WTC11 (cell line): ENCODE results near the gene CDK6. TPM values are rescaled to one million over a fixed set of nuclear protein-coding genes. Genes with fewer than 3 reads are reported as not detected.

Source experiments
- ATAC-seq: fragments of 200-7000 bp; cut with Tn5 transposase; 2 replicates; pipeline ENCODE4 v1.10.0; 2021; ENCODE audit warnings: mild to moderate bottlenecking, moderate library complexity
- CTCF ChIA-PET: fragments of 300-600 bp; sonication (Branson Sonifier 250); formaldehyde crosslinking; loops from one replicate; lab custom pipeline; 2021; ENCODE audit warnings: antibody characterized with exemption; lab: Charles Lee
- POLR2A ChIA-PET: fragments of 350-600 bp; sonication (Branson Sonifier 250); formaldehyde crosslinking; loops from one replicate; lab custom pipeline; 2021; ENCODE audit warnings: antibody characterized with exemption; lab: Charles Lee
- DNase-seq: peaks from one replicate; pipeline ENCODE4 v3.0.0; 2021; ENCODE audit warnings: low spot score
- H3K27ac Mint-ChIP-seq: 2 replicates; pipeline ENCODE4 v1.8.0; 2021; ENCODE audit warnings: mixed read lengths
- H3K27me3 Mint-ChIP-seq: 2 replicates; pipeline ENCODE4 v1.8.0; 2021; ENCODE audit warnings: low read depth, mild to moderate bottlenecking, moderate library complexity, mixed read lengths
- H3K36me3 Mint-ChIP-seq: 2 replicates; pipeline ENCODE4 v1.8.0; 2021; ENCODE audit warnings: mixed read lengths
- H3K4me1 Mint-ChIP-seq: 2 replicates; pipeline ENCODE4 v1.8.0; 2022; ENCODE audit warnings: mixed read lengths
- H3K4me3 Mint-ChIP-seq: 2 replicates; pipeline ENCODE4 v1.8.0; 2021; ENCODE audit warnings: mild to moderate bottlenecking, moderate library complexity, mixed read lengths
- H3K9me3 Mint-ChIP-seq: 2 replicates; pipeline ENCODE4 v1.8.0; 2021; ENCODE audit warnings: mixed read lengths
- AR ChIP-seq: fragments of 250-450 bp; sonication (Bioruptor Pico); IDR thresholded peaks from 2 replicates; pipeline ENCODE4 v1.9.0; 2021; ENCODE audit warnings: mild to moderate bottlenecking
- ARID4B ChIP-seq: sonication (generic); formaldehyde crosslinking; IDR thresholded peaks from 2 replicates; pipeline ENCODE4 v1.8.0; 2023; ENCODE audit warnings: missing genetic modification reagents, mild to moderate bottlenecking, borderline replicate concordance
- ATF1 ChIP-seq: sonication (generic); formaldehyde crosslinking; IDR thresholded peaks from 2 replicates; pipeline ENCODE4 v1.8.1; 2023; ENCODE audit warnings: mild to moderate bottlenecking, moderate library complexity, missing genetic modification reagents
- ELF4 ChIP-seq: sonication (generic); formaldehyde crosslinking; IDR thresholded peaks from 2 replicates; pipeline ENCODE4 v1.8.1; 2022; ENCODE audit warnings: low read depth, mild to moderate bottlenecking, moderate library complexity, missing genetic modification reagents
- FOXJ3 ChIP-seq: sonication (generic); formaldehyde crosslinking; IDR thresholded peaks from 2 replicates; pipeline ENCODE4 v1.9.0; 2021; ENCODE audit warnings: missing genetic modification reagents, mild to moderate bottlenecking, borderline replicate concordance
- HMGA2 ChIP-seq: fragments of 250-450 bp; sonication (Bioruptor Pico); IDR thresholded peaks from 2 replicates; pipeline ENCODE4 v1.4.0; 2021; ENCODE audit warnings: mild to moderate bottlenecking, moderate library complexity
- KAT7 ChIP-seq: sonication (generic); formaldehyde crosslinking; IDR thresholded peaks from 2 replicates; pipeline ENCODE4 v1.8.1; 2023; ENCODE audit warnings: missing genetic modification reagents, mild to moderate bottlenecking, borderline replicate concordance
- MXD4 ChIP-seq: fragments of 250-450 bp; sonication (Bioruptor Pico); IDR thresholded peaks from 2 replicates; pipeline ENCODE4 v1.8.0; 2021; ENCODE audit warnings: mild to moderate bottlenecking, moderate library complexity, borderline replicate concordance
- NFE2L1 ChIP-seq: sonication (generic); formaldehyde crosslinking; IDR thresholded peaks from 2 replicates; pipeline ENCODE4 v1.8.1; 2023; ENCODE audit warnings: missing genetic modification reagents
- NR3C1 ChIP-seq: sonication (generic); formaldehyde crosslinking; conservative IDR thresholded peaks from 2 replicates; pipeline ENCODE4 v1.8.1; 2023; ENCODE audit warnings: low read depth, mild to moderate bottlenecking, missing genetic modification reagents
- OVOL2 ChIP-seq: fragments of 250-450 bp; sonication (Bioruptor Pico); IDR thresholded peaks from 2 replicates; pipeline ENCODE4 v1.9.0; 2021; ENCODE audit warnings: mild to moderate bottlenecking, borderline replicate concordance
- PRRX2 ChIP-seq: fragments of 250-450 bp; sonication (Bioruptor Pico); IDR thresholded peaks from 2 replicates; pipeline ENCODE4 v1.8.0; 2021; ENCODE audit warnings: mild to moderate bottlenecking
- SMAD3 ChIP-seq: sonication (generic); formaldehyde crosslinking; IDR thresholded peaks from 2 replicates; pipeline ENCODE4 v1.8.0; 2022; ENCODE audit warnings: missing genetic modification reagents, mild to moderate bottlenecking, borderline replicate concordance
- SMAD4 ChIP-seq: sonication (generic); formaldehyde crosslinking; IDR thresholded peaks from 2 replicates; pipeline ENCODE4 v1.8.0; 2022; ENCODE audit warnings: mild to moderate bottlenecking, missing genetic modification reagents
- TCF7 ChIP-seq: sonication (generic); formaldehyde crosslinking; IDR thresholded peaks from 2 replicates; pipeline ENCODE4 v1.8.0; 2022; ENCODE audit warnings: mild to moderate bottlenecking, low read depth, missing genetic modification reagents, moderate library complexity
- TP53 ChIP-seq: sonication (generic); formaldehyde crosslinking; IDR thresholded peaks from 2 replicates; pipeline ENCODE4 v1.8.1; 2023; ENCODE audit warnings: mild to moderate bottlenecking, missing genetic modification reagents
- ZNF121 ChIP-seq: sonication (generic); formaldehyde crosslinking; IDR thresholded peaks from 2 replicates; pipeline ENCODE4 v1.8.0; 2023; ENCODE audit warnings: missing genetic modification reagents
- ZNF138 ChIP-seq: sonication (generic); formaldehyde crosslinking; conservative IDR thresholded peaks from 2 replicates; pipeline ENCODE4 v1.8.1; 2022; ENCODE audit warnings: mild to moderate bottlenecking, moderate library complexity, missing genetic modification reagents
- ZNF219 ChIP-seq: sonication (generic); formaldehyde crosslinking; IDR thresholded peaks from 2 replicates; pipeline ENCODE4 v1.8.0; 2023; ENCODE audit warnings: missing genetic modification reagents, mild to moderate bottlenecking, borderline replicate concordance
- ZNF263 ChIP-seq: sonication (generic); formaldehyde crosslinking; IDR thresholded peaks from 2 replicates; pipeline ENCODE4 v1.8.1; 2022; ENCODE audit warnings: low read depth, mild to moderate bottlenecking, moderate library complexity, missing genetic modification reagents
- ZNF317 ChIP-seq: sonication (generic); formaldehyde crosslinking; IDR thresholded peaks from 2 replicates; pipeline ENCODE4 v1.8.1; 2023; ENCODE audit warnings: low read depth, mild to moderate bottlenecking, moderate library complexity, missing genetic modification reagents, borderline replicate concordance
- total RNA-seq: library from RNA; stranded (reverse); gene quantifications from 3 replicates; pipeline ENCODE4 v1.2.3, GENCODE V29; 2021
- TF ChIP-seq, protein P1 (sequence below): sonication (generic); formaldehyde crosslinking; IDR thresholded peaks from 2 replicates; pipeline ENCODE4 v1.8.1; 2022; ENCODE audit warnings: mild to moderate bottlenecking, moderate library complexity, missing genetic modification reagents
- TF ChIP-seq, protein P2 (sequence below): sonication (generic); formaldehyde crosslinking; IDR thresholded peaks from 2 replicates; pipeline ENCODE4 v1.8.1; 2022; ENCODE audit warnings: low read depth, mild to moderate bottlenecking, moderate library complexity, missing genetic modification reagents, borderline replicate concordance
- TF ChIP-seq, protein P3 (sequence below): sonication (generic); formaldehyde crosslinking; conservative IDR thresholded peaks from 2 replicates; pipeline ENCODE4 v1.8.1; 2022; ENCODE audit warnings: mild to moderate bottlenecking, missing genetic modification reagents

Gene CDK6
- total RNA-seq, 1 experiment from 2014 or later: 47.2 TPM

GRCh38 chr7:92582948-92583347 lies 253.4 kb downstream of the CDK6 start:
- ATAC-seq (no peak), DNase-seq (no peak)
- no peak overlapping the region for H3K27ac Mint-ChIP-seq
- no peaks in the 10 kb centered on the region; the same call in 1 of the 2 replicates for H3K4me1 Mint-ChIP-seq
- peaks cover 38% of the 10 kb centered on the region for H3K36me3 Mint-ChIP-seq
- POLR2A ChIA-PET: no interaction called here
- TF ChIP-seq KAT7 (no peak), TP53 (no peak), ATF1 (CRISPR knock-in tag) (no peak), ZNF138 (CRISPR knock-in tag) (no peak)
- CTCF ChIA-PET: no interaction called here
- H3K27me3 Mint-ChIP-seq: no peaks in the 10 kb centered on the region
- H3K4me3 Mint-ChIP-seq: no peak overlapping the region
- H3K9me3 Mint-ChIP-seq: peaks cover 14% of the 10 kb centered on the region

DNA sequence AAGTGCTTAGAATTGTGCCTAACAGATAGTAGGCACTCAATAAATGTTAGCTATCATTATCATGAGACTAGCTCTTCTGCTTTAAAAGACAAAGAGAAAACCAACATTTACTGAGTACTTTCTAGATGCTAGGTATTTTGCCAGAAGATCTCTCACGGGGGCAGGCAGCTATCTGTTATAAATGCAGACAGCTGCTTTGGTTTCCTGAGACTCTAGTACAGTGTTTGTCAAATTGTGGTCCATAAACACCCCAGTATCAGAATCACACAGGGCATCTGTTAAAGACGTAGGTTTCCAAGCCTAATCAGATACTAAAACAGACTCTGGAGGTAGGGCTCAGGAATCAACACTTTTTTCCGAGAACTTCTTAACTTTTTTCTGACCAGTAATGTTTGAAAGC lies 260.1 kb downstream of the CDK6 start:
- no peak overlapping the region for H3K27ac Mint-ChIP-seq
- H3K9me3 Mint-ChIP-seq: no peaks in the 10 kb centered on the region
- DNase-seq (no peak), ATAC-seq (no peak)
- no peaks in the 10 kb centered on the region for H3K4me1 Mint-ChIP-seq
- no peaks in the 10 kb centered on the region for H3K27me3 Mint-ChIP-seq
- H3K4me3 Mint-ChIP-seq: no peak overlapping the region
- peaks cover 66% of the 10 kb centered on the region for H3K36me3 Mint-ChIP-seq
- ChIA-PET CTCF (no interaction called here), POLR2A (interaction anchor here (0.9 to 1.0 kb wide), 2 partner anchors 13 to 17 kb away, joined by 3 read pairs; no protein-coding TSS in a partner anchor)
- TF ChIP-seq ZNF219 (CRISPR knock-in tag): no peak
- TF ChIP-seq OVOL2 (CRISPR knock-in tag): no peak
- TF ChIP-seq FOXJ3 (CRISPR knock-in tag): no peak
- no peak for TF ChIP-seq ZNF138 (CRISPR knock-in tag)
- no peak for TF ChIP-seq NFE2L1 (CRISPR knock-in tag)
- TF ChIP-seq ARID4B (CRISPR knock-in tag): no peak
- TF ChIP-seq, protein P1, sequence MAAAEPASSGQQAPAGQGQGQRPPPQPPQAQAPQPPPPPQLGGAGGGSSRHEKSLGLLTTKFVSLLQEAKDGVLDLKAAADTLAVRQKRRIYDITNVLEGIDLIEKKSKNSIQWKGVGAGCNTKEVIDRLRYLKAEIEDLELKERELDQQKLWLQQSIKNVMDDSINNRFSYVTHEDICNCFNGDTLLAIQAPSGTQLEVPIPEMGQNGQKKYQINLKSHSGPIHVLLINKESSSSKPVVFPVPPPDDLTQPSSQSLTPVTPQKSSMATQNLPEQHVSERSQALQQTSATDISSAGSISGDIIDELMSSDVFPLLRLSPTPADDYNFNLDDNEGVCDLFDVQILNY (CRISPR knock-in tag): no peak

GRCh38 chr7:92569137-92569536 lies 267.2 kb downstream of the CDK6 start:
- no peak overlapping the region for H3K27ac Mint-ChIP-seq
- ChIA-PET POLR2A (no interaction called here), CTCF (interaction anchor here (1.0 kb wide), 1 partner anchor 41 kb away, joined by 4 read pairs; the partner anchor contains the start of genes PEX1 and RBM48)
- H3K4me3 Mint-ChIP-seq: no peak overlapping the region
- no peak for DNase-seq
- H3K36me3 Mint-ChIP-seq: peaks cover 40% of the 10 kb centered on the region
- no peaks in the 10 kb centered on the region for H3K4me1 Mint-ChIP-seq
- H3K9me3 Mint-ChIP-seq: no peaks in the 10 kb centered on the region
- ATAC-seq: no peak
- no peaks in the 10 kb centered on the region for H3K27me3 Mint-ChIP-seq
- TF ChIP-seq ELF4 (CRISPR knock-in tag) (no peak), MXD4 (CRISPR knock-in tag) (no peak), NR3C1 (no peak), SMAD4 (CRISPR knock-in tag) (no peak), ZNF317 (CRISPR knock-in tag) (no peak), SMAD3 (CRISPR knock-in tag) (no peak), ZNF121 (CRISPR knock-in tag) (no peak), TCF7 (CRISPR knock-in tag) (no peak), AR (CRISPR knock-in tag) (no peak), PRRX2 (CRISPR knock-in tag) (no peak), HMGA2 (CRISPR knock-in tag) (no peak), ZNF263 (CRISPR knock-in tag) (no peak)
- TF ChIP-seq, protein P2, sequence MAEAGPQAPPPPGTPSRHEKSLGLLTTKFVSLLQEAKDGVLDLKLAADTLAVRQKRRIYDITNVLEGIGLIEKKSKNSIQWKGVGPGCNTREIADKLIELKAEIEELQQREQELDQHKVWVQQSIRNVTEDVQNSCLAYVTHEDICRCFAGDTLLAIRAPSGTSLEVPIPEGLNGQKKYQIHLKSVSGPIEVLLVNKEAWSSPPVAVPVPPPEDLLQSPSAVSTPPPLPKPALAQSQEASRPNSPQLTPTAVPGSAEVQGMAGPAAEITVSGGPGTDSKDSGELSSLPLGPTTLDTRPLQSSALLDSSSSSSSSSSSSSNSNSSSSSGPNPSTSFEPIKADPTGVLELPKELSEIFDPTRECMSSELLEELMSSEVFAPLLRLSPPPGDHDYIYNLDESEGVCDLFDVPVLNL: no peak
- TF ChIP-seq, protein P3, sequence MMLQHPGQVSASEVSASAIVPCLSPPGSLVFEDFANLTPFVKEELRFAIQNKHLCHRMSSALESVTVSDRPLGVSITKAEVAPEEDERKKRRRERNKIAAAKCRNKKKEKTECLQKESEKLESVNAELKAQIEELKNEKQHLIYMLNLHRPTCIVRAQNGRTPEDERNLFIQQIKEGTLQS (CRISPR knock-in tag): no peak
